ENCODE results near the gene GPATCH1. TPM values are rescaled to one million over a fixed set of nuclear protein-coding genes. Genes with fewer than 3 reads are reported as not detected.
"Not testable (repeated sequence)": the region's sequence is repeated elsewhere in the genome, so short reads cannot be mapped to it uniquely, and the experiment has no call there.

Gene GPATCH1
- polyA plus RNA-seq, 1 donor from 2014 or later, result 11.5 TPM

DNA sequence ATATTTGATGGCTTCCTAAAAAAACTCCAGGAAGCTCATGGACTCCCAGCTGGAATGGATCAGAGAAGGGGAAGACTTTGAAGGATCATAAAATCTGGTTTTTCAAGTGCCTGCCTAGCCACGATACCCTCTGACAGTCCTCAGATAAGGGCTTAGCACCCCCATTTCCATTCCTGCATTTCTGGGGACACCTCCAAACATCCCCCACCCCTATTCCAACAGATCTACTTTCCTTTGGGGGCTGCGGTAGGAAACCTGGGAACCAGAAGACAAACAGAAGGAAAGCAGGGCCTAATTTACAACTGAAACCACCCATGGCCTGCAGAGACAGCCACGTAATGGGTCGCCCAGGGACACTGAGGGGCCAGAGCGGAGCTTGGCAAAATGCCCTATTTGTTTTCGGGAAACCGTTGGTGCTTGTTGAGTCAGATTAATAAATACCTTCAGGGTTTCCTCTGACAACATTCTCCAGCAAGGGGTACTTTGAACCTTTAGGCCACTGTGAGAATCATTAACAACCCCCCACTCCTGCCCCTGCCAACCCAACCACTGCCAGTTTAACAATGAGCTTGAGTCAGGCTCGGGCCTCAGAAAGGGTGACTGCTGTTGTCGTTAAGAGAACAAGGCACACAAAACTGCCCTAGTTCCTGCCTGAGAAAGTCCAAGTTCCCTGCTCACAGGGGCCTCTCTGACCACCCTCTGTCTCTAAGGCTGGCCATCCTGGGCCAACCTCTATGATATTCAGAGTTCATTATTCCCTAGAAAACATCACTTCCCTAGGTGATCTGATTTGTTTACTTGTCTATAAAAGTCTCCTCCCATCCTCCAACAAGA, 39.8 kb upstream of the GPATCH1 start:
- H3K9ac ChIP-seq (ENCODE audit: low read length), result no peak overlapping the region
- H3K9me3 ChIP-seq (ENCODE audit: low read length), result no peaks in the 10 kb centered on the region
- no peaks in the 10 kb centered on the region for H3F3A ChIP-seq (ENCODE audit: insufficient read depth, low read length, poor library complexity, severe bottlenecking)
- H3K36me3 ChIP-seq (ENCODE audit: insufficient read depth, low read length), result no peaks in the 10 kb centered on the region
- TF ChIP-seq MXI1 (conservative IDR thresholded peaks at IDR 0.05; ENCODE audit: poor library complexity, severe bottlenecking) (no peak), SMC3 (conservative IDR thresholded peaks at IDR 0.05; ENCODE audit: poor library complexity) (no peak), EZH2 (IDR thresholded peaks at IDR 0.05; ENCODE audit: borderline replicate concordance, insufficient read depth, low read length, poor library complexity, severe bottlenecking) (no peak), POLR2AphosphoS5 (IDR thresholded peaks at IDR 0.05) (no peak), TAF1 (IDR thresholded peaks at IDR 0.05; ENCODE audit: low read depth) (no peak), EP300 (conservative IDR thresholded peaks at IDR 0.05; ENCODE audit: poor library complexity, severe bottlenecking) (no peak), RAD21 (conservative IDR thresholded peaks at IDR 0.05) (no peak), CTCF (IDR thresholded peaks at IDR 0.05; ENCODE audit: poor library complexity, severe bottlenecking) (no peak)
- TF ChIP-seq, protein P1, sequence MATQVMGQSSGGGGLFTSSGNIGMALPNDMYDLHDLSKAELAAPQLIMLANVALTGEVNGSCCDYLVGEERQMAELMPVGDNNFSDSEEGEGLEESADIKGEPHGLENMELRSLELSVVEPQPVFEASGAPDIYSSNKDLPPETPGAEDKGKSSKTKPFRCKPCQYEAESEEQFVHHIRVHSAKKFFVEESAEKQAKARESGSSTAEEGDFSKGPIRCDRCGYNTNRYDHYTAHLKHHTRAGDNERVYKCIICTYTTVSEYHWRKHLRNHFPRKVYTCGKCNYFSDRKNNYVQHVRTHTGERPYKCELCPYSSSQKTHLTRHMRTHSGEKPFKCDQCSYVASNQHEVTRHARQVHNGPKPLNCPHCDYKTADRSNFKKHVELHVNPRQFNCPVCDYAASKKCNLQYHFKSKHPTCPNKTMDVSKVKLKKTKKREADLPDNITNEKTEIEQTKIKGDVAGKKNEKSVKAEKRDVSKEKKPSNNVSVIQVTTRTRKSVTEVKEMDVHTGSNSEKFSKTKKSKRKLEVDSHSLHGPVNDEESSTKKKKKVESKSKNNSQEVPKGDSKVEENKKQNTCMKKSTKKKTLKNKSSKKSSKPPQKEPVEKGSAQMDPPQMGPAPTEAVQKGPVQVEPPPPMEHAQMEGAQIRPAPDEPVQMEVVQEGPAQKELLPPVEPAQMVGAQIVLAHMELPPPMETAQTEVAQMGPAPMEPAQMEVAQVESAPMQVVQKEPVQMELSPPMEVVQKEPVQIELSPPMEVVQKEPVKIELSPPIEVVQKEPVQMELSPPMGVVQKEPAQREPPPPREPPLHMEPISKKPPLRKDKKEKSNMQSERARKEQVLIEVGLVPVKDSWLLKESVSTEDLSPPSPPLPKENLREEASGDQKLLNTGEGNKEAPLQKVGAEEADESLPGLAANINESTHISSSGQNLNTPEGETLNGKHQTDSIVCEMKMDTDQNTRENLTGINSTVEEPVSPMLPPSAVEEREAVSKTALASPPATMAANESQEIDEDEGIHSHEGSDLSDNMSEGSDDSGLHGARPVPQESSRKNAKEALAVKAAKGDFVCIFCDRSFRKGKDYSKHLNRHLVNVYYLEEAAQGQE (IDR thresholded peaks at IDR 0.05; ENCODE audit: borderline replicate concordance), result no peak
- H4K20me1 ChIP-seq (ENCODE audit: insufficient read depth), result no peaks in the 10 kb centered on the region
- no peak overlapping the region for H2AFZ ChIP-seq (ENCODE audit: low read depth, low read length)
- H3K27ac ChIP-seq (ENCODE audit: low read length), result no peak overlapping the region
- no peak overlapping the region for H3K4me3 ChIP-seq (ENCODE audit: low read length)
- H3K27me3 ChIP-seq (ENCODE audit: insufficient read depth, low read depth, low read length), result no peaks in the 10 kb centered on the region
- no peaks in the 10 kb centered on the region for H3K79me2 ChIP-seq (replicated peaks; ENCODE audit: insufficient read depth, low read length)
- H3K9me2 ChIP-seq (ENCODE audit: insufficient read depth, low read length), result no peaks in the 10 kb centered on the region
- no peak overlapping the region for H3K4me2 ChIP-seq (ENCODE audit: low read length)

- not testable (repeated sequence) for H3K9ac ChIP-seq (ENCODE audit: low read length); H3K36me3 ChIP-seq (ENCODE audit: insufficient read depth, low read length); H3K27ac ChIP-seq (ENCODE audit: low read length); H3F3A ChIP-seq (ENCODE audit: insufficient read depth, low read length, poor library complexity, severe bottlenecking); H2AFZ ChIP-seq (ENCODE audit: low read depth, low read length); H3K4me3 ChIP-seq (ENCODE audit: low read length); H3K4me2 ChIP-seq (ENCODE audit: low read length); H3K27me3 ChIP-seq (ENCODE audit: insufficient read depth, low read depth, low read length); H3K9me2 ChIP-seq (ENCODE audit: insufficient read depth, low read length); H3K79me2 ChIP-seq (replicated peaks; ENCODE audit: insufficient read depth, low read length); H3K9me3 ChIP-seq (ENCODE audit: low read length); H4K20me1 ChIP-seq (ENCODE audit: insufficient read depth)
Measured at GRCh38 chr19:33041828-33042160, 39.2 kb upstream of the GPATCH1 start.
